Measurements from ENCODE around the gene NOL12.
"Not testable (repeated sequence)": the region's sequence is repeated elsewhere in the genome, so short reads cannot be mapped to it uniquely, and the experiment has no call there.

Gene NOL12

GRCh38 chr22:37681001-37681424 lies 5.1 kb upstream of the NOL12 start:
- peak; percentile 49 for DNase-seq (ENCODE audit: low read depth)
- TF ChIP-seq CTCF (conservative IDR thresholded peaks at IDR 0.05; ENCODE audit: low read depth, low read length) = no peak

GRCh38 chr22:37681556-37682049 lies 4.5 kb upstream of the NOL12 start:
- TF ChIP-seq CTCF (conservative IDR thresholded peaks at IDR 0.05; ENCODE audit: low read depth, low read length) = peak; percentile 96
- no peak overlapping the region for H3K4me3 ChIP-seq (ENCODE audit: low read depth, low read length)
- DNase-seq (ENCODE audit: low read depth) = peak; percentile 88

More at GRCh38 chr22:37681001-37681424, 5.1 kb upstream of the NOL12 start:
- no peak overlapping the region for H3K4me3 ChIP-seq (ENCODE audit: low read depth, low read length)

GRCh38 chr22:37684803-37685615 lies 1.1 kb upstream of the NOL12 start:
- DNase-seq (ENCODE audit: low read depth) = no peak
- TF ChIP-seq CTCF (conservative IDR thresholded peaks at IDR 0.05; ENCODE audit: low read depth, low read length) = no peak
- H3K4me3 ChIP-seq (ENCODE audit: low read depth, low read length) = no peak overlapping the region

- TF ChIP-seq CTCF (conservative IDR thresholded peaks at IDR 0.05; ENCODE audit: low read depth, low read length) = no peak
- DNase-seq (ENCODE audit: low read depth) = no peak
- no peak overlapping the region for H3K4me3 ChIP-seq (ENCODE audit: low read depth, low read length)
These were observed 4.3 kb downstream of the NOL12 start for GRCh38 chr22:37690407-37690806.

- DNase-seq (ENCODE audit: low read depth) = no peak
- H3K4me3 ChIP-seq (ENCODE audit: low read depth, low read length) = no peak overlapping the region
- no peak for TF ChIP-seq CTCF (conservative IDR thresholded peaks at IDR 0.05; ENCODE audit: low read depth, low read length)
These were observed 4.9 kb downstream of the NOL12 start for GRCh38 chr22:37690901-37691504.

- no peak overlapping the region for H3K4me3 ChIP-seq (ENCODE audit: low read depth, low read length)
- DNase-seq (ENCODE audit: low read depth) = no peak
- no peak for TF ChIP-seq CTCF (conservative IDR thresholded peaks at IDR 0.05; ENCODE audit: low read depth, low read length)
These were observed 6.6 kb downstream of the NOL12 start for GRCh38 chr22:37692627-37693285.

GRCh38 chr22:37694131-37694530 lies 8.0 kb downstream of the NOL12 start:
- not testable (repeated sequence) for H3K4me3 ChIP-seq (ENCODE audit: low read depth, low read length); DNase-seq (ENCODE audit: low read depth)

GRCh38 chr22:37696260-37696656 lies 10.1 kb downstream of the NOL12 start:
- not testable (repeated sequence) for DNase-seq (ENCODE audit: low read depth)
- H3K4me3 ChIP-seq (ENCODE audit: low read depth, low read length) = peak overlapping the region; percentile 52

All from choroid plexus epithelial cell (primary cell).